Measurements from ENCODE around the gene SUSD5. TPM values are rescaled to one million over a fixed set of nuclear protein-coding genes. Genes with fewer than 3 reads are reported as not detected.

The SUSD5 gene
- total and polyA plus RNA-seq, 2 experiments from 2014 or later, result 1.4 to 3.6 TPM

GRCh38 chr3:33100229-33100628 lies 118.4 kb downstream of the SUSD5 start:
- DNase-seq (ENCODE audit: low spot score) (no peak), ATAC-seq (no peak)
- Histone ChIP-seq H3F3A (replicated peaks; ENCODE audit: low read depth) (0 out of 2 replicates have a peak, but pooled peaks cover 5% of the 10 kb centered on the region), H3K27me3 (ENCODE audit: insufficient read depth) (no peaks in the 10 kb centered on the region), H4K20me1 (replicated peaks; ENCODE audit: insufficient read depth) (peaks cover 4% of the 10 kb centered on the region; the same call in 1 of the 2 replicates), H3K4me3 (no peak overlapping the region), H3K4me1 (ENCODE audit: insufficient read depth) (peaks cover 20% of the 10 kb centered on the region), H3K27ac (ENCODE audit: low read depth) (no peak overlapping the region), H3K4me2 (no peak overlapping the region), H3K79me2 (replicated peaks; ENCODE audit: insufficient read depth) (peaks cover 12% of the 10 kb centered on the region), H2AFZ (no peak overlapping the region), H3K36me3 (ENCODE audit: insufficient read depth) (no peaks in the 10 kb centered on the region), H3K9me2 (ENCODE audit: insufficient read depth) (no peaks in the 10 kb centered on the region)
- H3K4me1 Mint-ChIP-seq, result peaks cover 15% of the 10 kb centered on the region
- H3K27ac Mint-ChIP-seq, result no peak overlapping the region
- no peaks in the 10 kb centered on the region for H3K36me3 Mint-ChIP-seq (ENCODE audit: low read depth)
- no peak overlapping the region for H3K4me3 Mint-ChIP-seq
- H3K27me3 Mint-ChIP-seq (ENCODE audit: insufficient read depth, low read depth, poor library complexity), result peaks cover 12% of the 10 kb centered on the region
- no peaks in the 10 kb centered on the region for H3K9me3 Mint-ChIP-seq
- TF ChIP-seq, protein P1, sequence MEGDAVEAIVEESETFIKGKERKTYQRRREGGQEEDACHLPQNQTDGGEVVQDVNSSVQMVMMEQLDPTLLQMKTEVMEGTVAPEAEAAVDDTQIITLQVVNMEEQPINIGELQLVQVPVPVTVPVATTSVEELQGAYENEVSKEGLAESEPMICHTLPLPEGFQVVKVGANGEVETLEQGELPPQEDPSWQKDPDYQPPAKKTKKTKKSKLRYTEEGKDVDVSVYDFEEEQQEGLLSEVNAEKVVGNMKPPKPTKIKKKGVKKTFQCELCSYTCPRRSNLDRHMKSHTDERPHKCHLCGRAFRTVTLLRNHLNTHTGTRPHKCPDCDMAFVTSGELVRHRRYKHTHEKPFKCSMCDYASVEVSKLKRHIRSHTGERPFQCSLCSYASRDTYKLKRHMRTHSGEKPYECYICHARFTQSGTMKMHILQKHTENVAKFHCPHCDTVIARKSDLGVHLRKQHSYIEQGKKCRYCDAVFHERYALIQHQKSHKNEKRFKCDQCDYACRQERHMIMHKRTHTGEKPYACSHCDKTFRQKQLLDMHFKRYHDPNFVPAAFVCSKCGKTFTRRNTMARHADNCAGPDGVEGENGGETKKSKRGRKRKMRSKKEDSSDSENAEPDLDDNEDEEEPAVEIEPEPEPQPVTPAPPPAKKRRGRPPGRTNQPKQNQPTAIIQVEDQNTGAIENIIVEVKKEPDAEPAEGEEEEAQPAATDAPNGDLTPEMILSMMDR (conservative IDR thresholded peaks at IDR 0.05; ENCODE audit: low read depth in 2 of 2), result no peak
- no peak for TF ChIP-seq STAT1 (IDR thresholded peaks at IDR 0.05; ENCODE audit: unreplicated experiment)
- TF ChIP-seq REST (IDR thresholded peaks at IDR 0.05; ENCODE audit: unreplicated experiment), result no peak
- no peak for TF ChIP-seq NANOG (IDR thresholded peaks at IDR 0.05; ENCODE audit: borderline replicate concordance)
- TF ChIP-seq EZH2phosphoT487 (IDR thresholded peaks at IDR 0.05; ENCODE audit: unreplicated experiment), result no peak
- no peak for TF ChIP-seq ZNF462 (CRISPR knock-in tag; IDR thresholded peaks at IDR 0.05)
- TF ChIP-seq EZH2 (IDR thresholded peaks at IDR 0.05; ENCODE audit: low read depth, unreplicated experiment), result no peak
- TF ChIP-seq ETS1 (IDR thresholded peaks at IDR 0.05), result no peak
- no peak for TF ChIP-seq POLR2AphosphoS5 (IDR thresholded peaks at IDR 0.05; ENCODE audit: low read depth)
- no peak for TF ChIP-seq JUNB (IDR thresholded peaks at IDR 0.05; ENCODE audit: unreplicated experiment)
- no peak for TF ChIP-seq CREB1 (CRISPR knock-in tag; IDR thresholded peaks at IDR 0.05; ENCODE audit: low read depth)
- no peak for TF ChIP-seq ZNF114 (CRISPR knock-in tag; IDR thresholded peaks at IDR 0.05)
- no peak for TF ChIP-seq ZNF331 (CRISPR knock-in tag; IDR thresholded peaks at IDR 0.05; ENCODE audit: low read depth)

Measured in GM23338 (cell line).